Retinal pigment epithelial cell (primary cell): ENCODE results near the gene PLK4.

ENCODE experiments used
- DNase-seq: peaks from one replicate; pipeline ENCODE4 v3.0.0-alpha.2; 2010; ENCODE audit warnings: low read depth
- H3K4me3 ChIP-seq: 2 replicates; pipeline ENCODE4 v1.5.1; 2011; ENCODE audit warnings: mild to moderate bottlenecking, low read length, control low read depth, moderate library complexity
- CTCF ChIP-seq: conservative IDR thresholded peaks from 2 replicates; pipeline ENCODE4 v1.5.1; 2011; ENCODE audit warnings: low read depth, low read length, control low read depth, inconsistent platforms

Gene PLK4

GRCh38 chr4:127849505-127850234 is 31.0 kb upstream of the PLK4 start:
- no peak for DNase-seq
- H3K4me3 ChIP-seq, result no peak overlapping the region
- no peak for TF ChIP-seq CTCF

GRCh38 chr4:127852661-127853060 is 28.0 kb upstream of the PLK4 start:
- TF ChIP-seq CTCF, result no peak
- H3K4me3 ChIP-seq, result no peak overlapping the region
- DNase-seq, result no peak

- no peak for DNase-seq
- TF ChIP-seq CTCF, result no peak
- H3K4me3 ChIP-seq, result no peak overlapping the region
Observed at GRCh38 chr4:127856196-127856812, 24.4 kb upstream of the PLK4 start.

GRCh38 chr4:127856813-127857447 is 23.8 kb upstream of the PLK4 start:
- DNase-seq, result peak; percentile 62
- H3K4me3 ChIP-seq, result no peak overlapping the region
- TF ChIP-seq CTCF, result no peak

- DNase-seq, result no peak
- H3K4me3 ChIP-seq, result no peak overlapping the region
- TF ChIP-seq CTCF, result no peak
Observed at GRCh38 chr4:127857641-127858040, 23.1 kb upstream of the PLK4 start.

GRCh38 chr4:127868196-127868595 is 12.5 kb upstream of the PLK4 start:
- DNase-seq, result no peak
- TF ChIP-seq CTCF, result no peak
- H3K4me3 ChIP-seq, result no peak overlapping the region
